Stimulated activated CD8-positive, alpha-beta memory T cell treated with anti-CD3 and anti-CD28 coated beads, Interleukin-12 subunit alpha, Interleukin-12 subunit beta, amount 100 ng/mL, for 1 hour (primary cell): ENCODE results near the gene PWWP2B.

ENCODE experiments used
- DNase-seq: peaks from one replicate; pipeline ENCODE4 v3.0.0-alpha.2; 2020; ENCODE audit warnings: low read depth

The PWWP2B gene

DNA sequence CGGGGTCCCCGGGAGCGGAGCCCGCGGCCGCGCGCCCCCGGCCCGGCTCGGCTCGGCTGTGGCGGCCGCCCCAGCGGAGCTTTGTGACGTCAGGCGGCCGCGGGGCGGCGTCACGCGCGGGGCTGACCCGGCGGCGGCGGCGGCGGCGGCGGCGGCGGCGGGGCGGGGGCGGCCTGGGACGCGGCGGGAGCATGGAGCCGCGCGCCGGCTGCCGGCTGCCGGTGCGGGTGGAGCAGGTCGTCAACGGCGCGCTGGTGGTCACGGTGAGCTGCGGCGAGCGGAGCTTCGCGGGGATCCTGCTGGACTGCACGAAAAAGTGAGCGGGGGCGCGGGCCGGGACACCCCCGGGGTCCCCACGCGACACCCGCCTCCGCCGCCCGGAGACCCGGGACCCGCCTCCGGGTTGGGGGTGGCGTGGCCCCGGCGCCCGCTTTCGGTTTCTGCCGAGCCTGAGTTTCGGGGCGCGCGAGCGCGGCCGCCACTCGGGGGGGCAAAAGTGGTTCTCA lies at the start of gene PWWP2B:
PWWP2B (plus strand) TSS at position 165 of the 506 bp plus-strand sequence; CDS start at position 192, 27 bp downstream.
- DNase-seq, result peak; percentile 32

DNA sequence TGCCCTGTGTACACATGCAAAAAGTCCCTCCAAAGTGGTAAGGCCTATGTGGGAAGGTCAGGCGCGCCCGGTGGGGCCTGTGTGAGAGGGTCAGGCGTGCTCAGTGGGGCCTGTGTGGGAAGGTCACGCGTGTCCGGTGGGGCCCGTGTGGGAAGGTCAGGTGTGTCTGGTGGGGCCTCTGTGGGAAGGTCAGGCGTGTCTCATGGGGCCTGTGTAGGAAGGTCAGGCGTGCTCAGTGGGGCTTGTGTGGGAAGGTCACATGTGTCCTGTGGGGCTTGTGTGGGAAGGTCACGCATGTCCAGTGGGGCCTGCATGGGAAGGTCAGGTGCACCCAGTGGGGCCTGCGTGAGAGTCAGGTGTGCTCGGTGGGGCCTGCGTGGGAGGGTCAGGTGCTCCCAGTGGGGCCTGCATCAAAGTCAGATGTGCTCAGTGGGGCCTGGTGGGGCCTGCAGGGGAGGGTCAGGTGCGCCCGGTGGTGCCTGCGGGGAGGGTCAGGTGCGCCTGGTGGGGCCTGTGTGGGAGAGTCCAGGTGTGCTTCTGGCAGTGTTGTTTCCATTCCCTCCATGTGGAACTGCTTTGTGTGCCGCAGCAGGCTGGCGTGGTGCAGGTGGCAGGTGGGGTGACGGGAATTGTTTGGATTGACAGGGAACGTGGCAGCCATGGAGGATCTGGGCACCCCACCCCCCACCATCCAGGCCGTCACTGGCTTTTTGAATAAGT lies 49.6 kb upstream of the PWWP2B start:
- DNase-seq, result no peak

GRCh38 chr10:132347931-132348267 lies 49.1 kb upstream of the PWWP2B start:
- DNase-seq, result no peak

- DNase-seq, result no peak
Observed at GRCh38 chr10:132349766-132350165, 47.2 kb upstream of the PWWP2B start.

- DNase-seq, result no peak
Observed at GRCh38 chr10:132350391-132350790, 46.6 kb upstream of the PWWP2B start.

GRCh38 chr10:132350946-132351345 lies 46.1 kb upstream of the PWWP2B start:
- no peak for DNase-seq

GRCh38 chr10:132351611-132352010 lies 45.4 kb upstream of the PWWP2B start:
- no peak for DNase-seq

- peak; percentile 66 for DNase-seq
Observed at GRCh38 chr10:132352462-132353308, 44.3 kb upstream of the PWWP2B start.

DNA sequence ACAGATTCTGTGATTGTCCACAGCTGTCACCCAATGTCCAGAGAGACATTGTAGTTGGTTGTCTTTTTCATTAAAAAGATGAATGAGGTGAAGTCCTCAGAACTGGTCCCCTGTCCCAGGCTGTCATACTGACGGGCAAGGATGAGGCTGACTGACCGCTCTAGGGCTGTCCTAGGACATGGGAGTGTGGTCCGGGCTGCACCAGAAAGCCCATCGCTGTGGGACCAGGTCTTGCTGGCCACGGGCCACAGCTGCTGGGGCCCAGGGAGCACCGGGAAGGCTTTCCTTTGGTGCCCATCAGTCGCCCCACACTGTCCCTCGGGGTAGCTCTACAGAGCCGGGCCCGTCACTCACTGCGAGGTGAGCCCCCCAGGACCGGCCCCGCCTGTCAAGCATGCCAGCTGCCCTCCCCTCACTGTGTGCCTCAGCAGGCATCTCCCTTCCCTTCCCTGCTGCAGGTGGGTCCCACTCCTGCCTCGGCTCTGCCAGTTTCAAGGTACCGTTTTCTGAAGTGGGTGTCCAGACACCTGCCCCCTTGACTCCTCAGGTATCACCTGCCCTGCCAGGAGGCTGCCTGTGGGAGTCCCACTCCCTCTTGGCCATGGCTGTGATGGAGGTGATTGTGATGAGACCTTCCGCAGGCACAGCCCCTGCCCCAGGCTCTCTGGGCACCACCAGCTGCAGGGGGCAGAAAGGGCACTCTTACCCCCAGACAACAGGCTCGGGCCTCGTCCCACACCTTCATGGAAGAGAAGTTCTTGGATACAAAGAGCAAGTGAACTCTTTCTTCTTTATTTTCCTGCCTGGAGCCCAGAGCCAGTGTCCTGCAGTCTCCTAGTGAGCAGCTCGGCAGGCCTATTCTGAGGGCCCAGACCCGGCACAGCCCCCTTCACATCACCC lies 43.3 kb upstream of the PWWP2B start:
- DNase-seq, result no peak

GRCh38 chr10:132354356-132355094 lies 42.5 kb upstream of the PWWP2B start:
- no peak for DNase-seq

- no peak for DNase-seq
Observed at GRCh38 chr10:132355297-132355696, 41.7 kb upstream of the PWWP2B start.

GRCh38 chr10:132355754-132356153 lies 41.2 kb upstream of the PWWP2B start:
- DNase-seq, result no peak

DNA sequence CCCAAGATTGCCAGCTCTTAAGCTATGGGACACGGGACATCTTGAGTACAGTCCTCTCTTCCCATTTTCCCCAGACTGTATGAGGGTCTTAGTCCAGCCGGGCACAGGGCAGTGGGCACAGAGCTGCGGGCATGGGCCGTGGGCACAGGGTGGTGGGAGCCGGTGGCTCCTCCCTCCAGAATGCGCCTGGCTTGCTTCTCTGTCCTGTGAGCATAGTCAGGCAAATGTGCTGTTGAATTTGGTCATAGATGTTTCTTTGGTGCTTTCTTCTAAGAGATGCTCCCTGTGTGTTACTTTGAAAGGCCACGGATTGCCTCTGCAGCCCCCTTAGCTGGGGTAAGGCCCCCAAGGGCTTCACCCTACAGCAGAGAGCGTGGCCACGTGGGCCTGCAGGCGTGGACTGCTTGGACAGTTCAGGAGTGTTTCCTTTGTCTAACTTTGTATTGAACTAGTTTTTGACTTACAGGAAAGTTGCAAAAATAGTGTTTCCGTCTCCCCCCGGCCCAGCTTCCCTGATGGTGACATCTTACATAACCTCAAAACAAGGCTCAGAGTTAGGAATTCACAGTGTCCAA lies 40.3 kb upstream of the PWWP2B start:
- no peak for DNase-seq

- DNase-seq, result no peak
Observed at GRCh38 chr10:132357286-132358058, 39.5 kb upstream of the PWWP2B start.

GRCh38 chr10:132359305-132360040 lies 37.5 kb upstream of the PWWP2B start:
- DNase-seq, result no peak

DNA sequence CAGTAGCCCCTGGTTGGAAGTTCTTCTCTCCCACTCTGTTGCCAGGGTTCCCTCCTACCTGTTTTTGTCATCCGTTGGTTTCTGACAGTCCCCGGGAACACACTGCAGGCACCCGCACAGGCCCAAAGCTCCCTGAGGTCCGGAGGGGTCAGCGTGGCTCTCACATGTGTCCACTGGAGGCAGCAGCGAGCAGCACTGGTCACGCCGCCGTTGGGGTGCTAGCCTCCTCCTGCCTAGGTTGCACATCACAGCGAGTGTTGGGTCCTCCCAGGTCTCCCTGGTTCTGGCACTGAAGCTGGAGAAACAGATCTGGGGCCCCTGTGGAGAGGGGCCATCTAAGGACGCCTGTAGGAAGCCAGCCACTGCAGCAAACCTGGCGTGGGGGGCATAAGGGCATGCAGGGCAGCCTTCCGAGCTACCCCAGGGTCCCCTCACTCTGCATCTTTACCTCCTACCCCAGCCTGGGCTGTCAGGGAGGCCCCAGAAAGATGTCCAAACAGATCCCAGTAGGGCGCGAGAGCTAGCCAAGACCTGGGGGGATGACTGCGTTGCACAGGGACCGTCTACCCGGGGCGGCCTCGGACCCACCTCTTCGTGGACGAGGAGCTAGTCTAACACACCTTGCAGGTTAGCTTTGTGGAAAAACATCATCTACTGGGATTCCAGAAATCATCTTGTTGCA lies 36.1 kb upstream of the PWWP2B start:
- DNase-seq, result peak; percentile 7

DNA sequence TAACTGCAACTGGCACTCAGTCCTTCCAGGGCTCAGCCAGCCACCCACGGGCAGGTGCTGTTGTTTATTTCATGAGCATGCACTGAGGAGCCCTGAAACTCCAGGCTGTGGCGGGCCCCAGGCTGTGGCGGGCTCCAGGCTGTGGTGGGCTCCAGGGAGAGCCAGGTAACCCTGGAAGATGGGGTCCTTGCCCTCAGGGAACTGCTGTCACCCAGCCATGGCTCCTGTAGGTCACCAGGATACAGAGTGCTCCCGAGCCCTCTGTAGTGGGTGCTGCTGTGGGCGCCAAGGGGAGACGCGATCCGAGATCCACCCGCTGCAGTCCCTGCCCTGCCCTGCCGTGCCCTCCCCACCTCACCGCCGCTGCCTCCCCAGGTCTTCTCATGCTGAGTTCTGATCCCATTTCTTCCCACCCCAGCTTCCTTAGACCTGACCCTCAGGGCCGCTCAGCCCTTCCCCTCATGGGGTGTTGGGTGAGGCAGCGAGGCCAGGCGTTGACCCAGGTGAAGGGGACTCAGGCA lies 35.4 kb upstream of the PWWP2B start:
- DNase-seq, result no peak

DNA sequence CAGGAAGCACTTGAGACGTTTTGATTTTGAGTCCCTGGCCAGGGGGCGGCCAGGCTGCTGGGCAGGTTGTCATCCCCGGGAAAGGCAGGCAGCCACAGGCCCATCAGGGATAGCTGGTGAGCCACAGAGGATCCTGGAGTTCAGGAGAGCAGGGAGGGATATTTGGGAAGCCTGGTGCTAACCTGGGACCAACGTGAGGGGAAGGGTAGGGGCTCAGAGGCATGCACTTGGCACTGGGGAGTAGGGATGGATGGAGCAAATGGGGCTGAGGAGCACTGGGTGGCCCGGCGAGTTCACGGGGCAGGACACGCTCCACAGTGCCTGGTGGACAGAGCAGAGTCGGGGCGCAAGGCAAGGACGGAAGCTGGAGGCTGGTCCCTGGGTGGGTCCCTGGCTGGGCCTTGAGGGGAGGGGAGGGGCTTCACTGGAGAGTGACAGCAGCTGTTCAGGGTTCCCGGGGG lies 34.8 kb upstream of the PWWP2B start:
- DNase-seq, result no peak

DNA sequence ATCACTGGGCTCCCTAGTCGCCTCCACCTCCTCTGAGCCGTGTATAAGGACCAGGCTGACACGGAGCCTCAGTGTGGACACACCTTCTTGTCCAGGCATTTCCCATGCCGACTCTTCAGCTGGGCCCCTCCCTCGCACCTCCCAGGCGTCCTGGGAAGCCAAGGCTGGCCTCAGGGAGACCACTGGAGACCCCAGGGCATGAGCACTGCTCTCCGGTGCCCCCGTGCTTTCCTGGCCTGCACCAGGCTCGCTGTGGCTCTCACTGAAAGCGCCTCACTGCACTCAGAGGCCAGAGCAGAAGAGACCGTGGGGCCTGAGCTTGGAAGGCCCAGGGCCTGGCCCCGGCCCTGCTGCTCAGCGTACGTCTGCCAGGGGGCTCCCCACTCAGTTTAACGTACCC lies 33.6 kb upstream of the PWWP2B start:
- DNase-seq, result no peak
